CMK (cell line): ENCODE data around the gene TMEM87A.
"Not testable (repeated sequence)": the region's sequence is repeated elsewhere in the genome, so short reads cannot be mapped to it uniquely, and the experiment has no call there.

ENCODE experiments used
- DNase-seq: peaks from one replicate; pipeline ENCODE4 v3.0.0-alpha.2; 2010; ENCODE audit warnings: low read depth

TMEM87A gene, protein sequence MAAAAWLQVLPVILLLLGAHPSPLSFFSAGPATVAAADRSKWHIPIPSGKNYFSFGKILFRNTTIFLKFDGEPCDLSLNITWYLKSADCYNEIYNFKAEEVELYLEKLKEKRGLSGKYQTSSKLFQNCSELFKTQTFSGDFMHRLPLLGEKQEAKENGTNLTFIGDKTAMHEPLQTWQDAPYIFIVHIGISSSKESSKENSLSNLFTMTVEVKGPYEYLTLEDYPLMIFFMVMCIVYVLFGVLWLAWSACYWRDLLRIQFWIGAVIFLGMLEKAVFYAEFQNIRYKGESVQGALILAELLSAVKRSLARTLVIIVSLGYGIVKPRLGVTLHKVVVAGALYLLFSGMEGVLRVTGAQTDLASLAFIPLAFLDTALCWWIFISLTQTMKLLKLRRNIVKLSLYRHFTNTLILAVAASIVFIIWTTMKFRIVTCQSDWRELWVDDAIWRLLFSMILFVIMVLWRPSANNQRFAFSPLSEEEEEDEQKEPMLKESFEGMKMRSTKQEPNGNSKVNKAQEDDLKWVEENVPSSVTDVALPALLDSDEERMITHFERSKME

DNA sequence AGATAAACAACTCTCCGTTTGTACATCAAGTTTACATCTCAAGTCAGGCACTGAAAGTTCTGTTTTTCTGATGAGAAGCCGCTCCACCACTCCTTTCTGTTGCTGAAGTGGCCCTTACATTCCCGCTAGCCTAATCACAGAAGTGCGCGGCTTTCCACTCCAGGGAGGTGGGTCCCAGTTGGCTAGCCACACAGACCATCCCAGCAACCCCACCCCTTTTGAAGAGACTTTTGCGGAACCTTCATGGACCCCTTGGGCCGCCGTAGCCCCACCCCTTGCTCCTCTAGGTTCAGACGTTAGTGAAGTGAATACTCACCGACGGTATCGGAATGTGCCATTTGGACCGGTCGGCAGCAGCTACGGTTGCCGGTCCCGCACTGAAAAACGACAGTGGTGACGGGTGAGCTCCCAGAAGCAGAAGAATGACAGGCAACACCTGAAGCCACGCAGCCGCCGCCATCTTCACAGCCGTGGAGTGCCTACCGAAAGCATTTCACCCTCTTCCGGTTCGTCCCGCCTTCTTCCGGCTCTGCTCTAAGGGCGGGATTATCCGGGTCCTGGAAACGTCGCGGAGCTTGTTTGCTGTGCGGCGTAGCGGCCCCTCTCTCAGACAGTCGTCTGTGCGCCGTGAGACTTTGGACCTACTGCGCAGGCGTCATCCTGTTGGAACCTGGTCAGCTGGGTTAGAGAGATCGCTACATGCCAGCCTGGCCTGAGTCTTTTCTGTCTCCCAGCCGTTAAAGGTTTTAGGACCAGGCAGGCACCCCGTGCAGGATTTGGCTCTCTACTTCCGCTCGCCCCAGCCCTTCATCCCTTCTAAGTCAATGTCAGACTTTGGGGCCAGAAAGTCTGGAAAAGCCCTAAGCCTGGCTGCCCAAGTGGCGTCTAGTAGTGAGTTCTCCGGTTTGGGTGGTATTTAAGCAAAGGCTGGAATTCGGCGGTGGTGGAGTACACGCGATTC, at the start of gene TMEM87A, which contains the start of gene GANC:
TMEM87A (minus strand) TSS at position 495 of the 961 bp plus-strand sequence; CDS start at position 460, 35 bp downstream.
GANC (plus strand) TSS at position 263 of the 961 bp plus-strand sequence. CDS start 1,281 bp downstream, outside the sequence.
- DNase-seq = peak; percentile 95

DNA sequence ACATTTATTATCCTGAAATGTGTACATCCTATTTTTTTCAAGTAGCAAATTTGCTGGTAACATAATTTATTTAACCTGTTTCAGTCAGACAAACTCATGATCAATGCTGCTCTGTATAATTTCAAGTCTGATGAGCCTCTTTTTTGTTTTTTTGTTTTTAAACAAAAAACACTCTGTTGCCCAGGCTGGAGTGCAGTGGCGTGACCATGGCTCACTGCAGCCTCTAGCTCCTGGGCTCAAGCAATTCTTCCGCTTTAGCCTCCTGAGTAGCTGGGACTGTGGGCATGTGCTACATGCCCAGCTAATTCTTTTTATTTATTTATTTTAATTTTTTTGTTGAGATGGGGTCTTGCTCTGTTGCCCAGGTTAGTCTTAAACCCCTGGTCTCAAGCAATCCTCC, 46.0 kb upstream of the TMEM87A start:
- DNase-seq = no peak

DNA sequence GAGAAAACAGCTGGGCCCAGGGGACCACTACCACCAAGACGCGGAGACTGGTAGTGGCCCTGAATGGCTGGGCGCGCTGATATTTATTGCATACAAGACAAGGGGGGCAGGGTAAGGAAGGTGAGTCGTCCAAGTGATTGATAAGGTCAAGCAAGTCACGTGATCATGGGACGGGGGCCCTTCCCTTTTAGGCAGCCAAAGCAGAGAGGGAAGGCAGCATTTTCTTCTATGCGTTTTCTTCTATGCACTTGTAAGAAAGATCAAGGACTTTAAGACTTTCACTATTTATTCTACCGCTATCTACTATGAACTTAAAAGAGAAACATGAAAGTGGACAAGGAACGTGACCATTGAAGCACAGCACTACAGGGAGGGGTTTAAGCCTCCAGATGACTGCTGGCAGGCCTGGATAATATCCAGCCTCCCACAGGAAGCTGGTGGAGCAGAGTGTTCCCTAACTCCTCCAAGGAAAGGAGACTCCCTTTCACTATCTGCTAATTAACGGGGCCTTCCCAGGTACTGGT, 43.1 kb upstream of the TMEM87A start:
- DNase-seq = not testable (repeated sequence)

DNA sequence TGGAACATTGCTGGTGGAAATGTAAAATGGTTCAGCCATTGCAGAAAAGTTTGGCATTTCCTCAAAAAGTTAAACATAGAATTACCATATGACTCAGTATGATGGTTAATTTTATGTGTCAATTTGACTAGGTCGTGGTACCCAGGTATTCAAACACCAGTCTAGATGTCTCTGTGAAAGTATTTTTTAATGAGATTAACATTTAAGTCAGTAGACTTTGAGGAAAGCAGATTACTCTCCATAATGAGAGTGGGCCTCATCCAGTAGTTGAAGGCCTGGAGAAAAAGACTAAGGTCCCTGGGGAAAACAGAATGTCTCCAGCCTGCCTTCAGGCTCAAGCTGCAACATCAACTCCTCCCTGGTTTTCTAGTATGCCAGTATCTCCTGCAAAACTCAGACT, 42.3 kb upstream of the TMEM87A start:
- no peak for DNase-seq

DNA sequence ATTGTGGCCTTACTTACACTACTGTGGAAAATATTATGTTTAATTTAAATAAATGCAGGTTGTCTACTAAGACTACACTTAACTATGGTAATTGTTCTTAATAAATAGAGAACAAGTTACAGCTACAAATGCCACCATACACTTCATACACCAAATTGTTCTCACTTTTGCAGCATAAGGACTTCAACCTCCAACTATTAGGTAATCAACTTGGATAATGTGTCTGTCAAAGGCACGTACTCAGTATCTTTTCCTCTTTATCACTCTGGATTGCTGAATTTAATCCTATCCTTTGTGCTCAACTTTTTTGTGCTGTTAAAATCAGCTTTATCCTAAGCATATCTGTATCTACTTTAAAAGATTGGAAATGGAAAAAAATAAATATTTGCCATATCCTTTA, 41.6 kb upstream of the TMEM87A start:
- no peak for DNase-seq

DNA sequence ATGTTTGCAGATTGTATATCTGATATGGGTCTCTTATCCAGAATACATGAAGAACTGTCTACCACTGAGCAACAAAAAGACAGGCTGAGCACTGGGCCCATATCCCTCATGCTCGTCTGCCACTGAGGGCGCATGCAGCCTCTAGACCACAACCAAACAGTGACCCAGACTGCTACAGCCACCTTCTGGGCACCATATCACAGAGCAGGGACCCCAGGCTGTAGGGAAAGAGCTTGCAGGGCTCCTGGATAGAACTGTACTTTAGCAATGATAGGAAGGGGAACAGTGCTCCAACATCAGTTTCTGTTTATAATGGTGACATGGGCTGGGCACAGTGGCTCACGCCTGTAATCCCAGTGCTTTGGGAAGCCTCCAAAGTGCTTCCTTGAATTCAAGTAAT, 40.2 kb upstream of the TMEM87A start:
- DNase-seq = no peak

DNA sequence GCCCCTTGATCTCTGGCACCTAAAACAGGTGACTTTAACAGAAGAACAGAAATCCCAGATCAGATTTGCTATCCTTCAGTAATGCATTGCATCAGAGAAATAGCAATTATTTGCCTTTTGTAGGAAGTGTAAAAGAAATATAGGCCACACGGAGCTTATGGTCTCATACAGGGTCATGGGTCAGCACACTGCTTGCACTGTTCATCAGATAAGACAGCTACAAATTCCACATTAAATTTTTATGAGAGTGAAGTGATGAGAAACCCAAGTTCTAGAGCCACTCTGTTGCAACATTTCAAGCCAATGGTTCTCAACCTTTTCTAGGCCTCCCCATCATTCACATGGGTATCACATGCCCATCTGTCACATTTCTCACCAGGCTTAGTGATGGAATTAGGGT, 33.4 kb upstream of the TMEM87A start:
- no peak for DNase-seq

DNA sequence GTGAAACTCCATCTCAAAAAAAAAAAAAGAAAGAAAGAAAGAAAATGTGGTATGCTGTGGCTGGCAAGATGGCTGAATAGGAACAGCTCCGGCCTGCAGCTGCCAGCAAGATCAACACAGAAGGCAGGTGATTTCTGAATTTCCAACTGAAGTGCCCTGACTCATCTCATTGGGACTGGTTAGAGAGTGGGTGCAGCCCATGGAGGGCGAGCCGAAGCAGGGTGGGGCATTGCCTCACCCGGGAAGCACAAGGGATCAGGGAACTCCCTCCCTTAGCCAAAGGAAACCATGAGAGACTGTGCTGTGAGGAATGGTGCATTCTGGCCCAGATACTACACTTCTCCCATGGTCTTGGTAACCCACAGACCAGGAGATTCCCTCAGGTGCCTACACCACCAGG, 27.8 kb upstream of the TMEM87A start:
- DNase-seq = not testable (repeated sequence)

DNA sequence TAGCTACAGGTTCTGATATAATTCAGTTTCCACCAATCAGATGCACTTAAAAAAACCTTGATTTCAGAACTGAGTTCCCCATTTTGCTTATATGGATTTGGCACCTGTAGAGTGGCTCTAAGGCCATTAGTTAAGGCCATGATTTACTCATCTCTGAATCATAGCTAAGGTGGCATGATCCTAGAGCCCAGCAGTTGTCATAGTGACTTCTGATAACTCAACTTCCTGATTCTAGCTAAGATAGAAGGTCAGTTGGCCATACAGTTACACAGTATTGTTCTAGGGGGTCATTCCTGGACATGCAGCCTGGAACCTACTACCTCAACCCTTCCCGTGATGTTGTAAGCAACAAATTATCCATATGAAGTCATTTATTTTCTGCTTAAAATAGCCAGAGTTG, 15.9 kb upstream of the TMEM87A start:
- no peak for DNase-seq

DNA sequence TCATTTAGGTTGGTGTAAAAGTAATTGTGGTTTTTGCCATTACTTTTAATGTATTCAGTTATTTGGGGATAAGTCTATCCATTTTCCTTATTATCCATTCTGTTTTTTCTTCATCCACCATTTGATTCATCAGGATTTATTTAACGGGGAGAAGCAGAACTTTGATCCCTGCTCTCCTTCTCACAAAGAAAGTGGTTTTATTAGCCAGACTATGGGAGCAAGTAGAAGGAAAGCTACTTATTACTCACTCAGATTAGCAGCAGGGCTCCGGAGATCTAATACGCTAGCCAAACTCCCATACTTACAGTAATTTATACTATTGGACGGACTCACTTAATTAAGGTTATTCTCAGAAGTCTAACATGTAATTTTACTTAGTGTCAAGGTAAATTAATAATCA, 14.7 kb upstream of the TMEM87A start:
- no peak for DNase-seq

DNA sequence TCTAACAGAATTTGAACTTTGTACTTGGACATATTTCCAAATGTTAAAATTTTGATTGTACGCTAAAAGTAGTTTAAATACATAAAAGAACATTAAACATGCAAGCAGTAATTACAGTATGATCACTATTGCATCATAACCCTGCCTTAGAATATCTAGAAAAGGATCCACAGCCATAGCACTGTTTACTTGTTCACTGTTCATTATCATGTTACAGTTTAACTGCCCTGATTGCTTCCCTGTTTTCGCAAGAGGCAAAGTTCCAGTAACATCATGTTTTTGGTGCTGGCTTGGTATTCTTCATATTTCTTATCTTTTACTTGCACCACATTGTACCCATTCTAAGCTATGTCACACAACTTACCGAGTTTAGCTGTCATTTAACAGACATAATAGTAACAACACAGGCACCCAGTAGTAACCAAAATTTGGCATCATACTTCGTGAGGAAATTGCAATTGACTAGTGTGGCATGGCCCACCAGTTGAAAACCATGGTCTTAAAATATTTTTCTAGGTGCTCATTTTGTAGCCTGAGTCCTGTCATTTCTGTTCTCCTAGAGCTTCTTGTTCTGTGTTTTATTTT, 13.3 kb upstream of the TMEM87A start:
- DNase-seq = no peak

DNA sequence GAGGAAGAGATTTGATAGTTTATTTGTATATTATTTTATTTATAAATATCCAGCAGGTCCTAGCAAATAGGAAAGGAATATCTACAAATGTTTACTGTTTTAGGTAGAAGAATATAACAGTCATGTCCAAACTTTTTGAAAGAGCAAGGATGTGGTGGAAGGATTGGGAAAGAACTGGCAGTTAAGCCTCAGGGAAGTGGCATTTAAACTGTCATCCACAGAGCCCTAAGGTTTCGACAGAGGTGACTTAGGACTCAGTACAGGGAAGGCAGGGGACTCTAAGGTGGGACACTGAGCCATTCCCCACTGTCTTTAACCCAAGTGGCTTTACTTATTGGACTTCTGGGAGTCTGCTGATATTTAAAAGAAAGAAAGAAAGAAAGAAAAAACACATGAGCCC, 11.8 kb upstream of the TMEM87A start:
- no peak for DNase-seq

DNA sequence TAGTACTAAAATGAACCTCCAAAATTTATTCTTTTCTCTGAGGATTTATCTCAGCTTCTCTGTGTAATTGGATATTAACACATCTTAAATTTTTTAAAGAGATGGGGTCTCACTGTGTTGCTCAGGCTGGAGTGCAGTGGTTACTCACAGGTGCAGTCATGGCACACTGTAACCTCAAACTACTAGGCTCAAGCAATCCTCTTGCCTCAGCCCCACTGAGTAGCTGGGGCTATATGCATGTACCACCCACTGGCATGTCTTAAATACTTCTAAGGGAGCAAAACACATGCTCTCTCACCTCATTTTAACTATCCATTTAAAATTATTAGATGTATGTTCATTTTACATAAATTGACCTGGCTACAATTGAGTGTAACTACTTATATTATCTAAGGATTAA, 11.3 kb upstream of the TMEM87A start:
- DNase-seq = no peak

DNA sequence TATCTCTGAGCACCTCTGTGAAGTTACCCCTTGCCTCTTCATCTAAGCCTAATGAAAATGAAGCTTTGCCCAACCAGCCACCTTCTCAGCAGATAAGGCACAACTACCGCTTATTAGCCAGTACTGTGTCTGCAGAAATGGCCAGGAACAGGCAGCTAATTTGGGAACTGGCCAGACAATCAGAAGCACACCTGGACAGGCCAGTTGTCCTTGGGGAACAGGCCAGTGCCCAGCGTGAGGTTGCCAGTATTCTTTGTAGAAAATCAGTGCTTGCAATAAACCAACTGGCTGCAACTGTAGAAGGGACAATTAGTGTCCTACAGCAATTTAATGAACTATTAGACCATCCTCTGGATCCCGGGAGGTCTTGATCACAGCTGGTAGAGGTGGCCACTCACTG, 10.4 kb upstream of the TMEM87A start:
- DNase-seq = no peak

DNA sequence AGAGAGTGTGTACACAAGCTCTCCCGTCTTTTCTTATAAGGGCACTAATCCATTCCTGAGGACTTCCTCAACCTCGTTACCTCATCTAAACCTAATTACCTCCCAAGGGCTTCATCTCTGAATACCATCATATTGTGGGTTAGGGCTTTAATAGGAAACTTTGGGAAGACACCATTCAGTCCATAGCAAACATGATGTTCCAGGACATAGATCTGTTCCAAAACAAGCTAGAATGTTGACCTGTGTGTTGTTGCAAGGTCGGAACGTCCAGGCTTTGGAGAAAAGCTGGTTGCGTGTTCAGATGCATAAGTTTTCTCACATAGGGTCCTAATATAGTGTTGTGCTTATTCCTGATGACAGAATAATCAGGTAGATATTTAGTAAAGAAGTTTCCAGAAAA, 9.7 kb upstream of the TMEM87A start:
- DNase-seq = no peak

DNA sequence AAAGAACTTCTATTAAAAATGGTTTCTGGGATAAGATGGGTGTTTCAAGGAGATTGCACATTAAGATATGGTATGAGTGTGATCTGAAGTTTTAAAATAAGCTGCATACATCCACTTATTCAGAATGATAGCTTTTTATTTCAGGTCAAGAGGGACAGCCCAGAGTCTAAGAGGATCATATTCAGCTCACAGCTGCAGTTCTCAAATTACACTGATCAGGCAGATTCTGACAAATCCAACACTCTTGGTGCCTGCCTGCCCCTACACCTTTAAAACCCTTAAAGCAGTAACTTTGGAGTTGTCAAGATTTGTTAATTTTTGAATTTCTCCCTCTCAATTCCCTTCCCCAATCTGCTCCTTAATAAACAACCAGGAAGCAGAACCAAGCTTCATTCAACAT, 9.1 kb upstream of the TMEM87A start:
- DNase-seq = no peak

DNA sequence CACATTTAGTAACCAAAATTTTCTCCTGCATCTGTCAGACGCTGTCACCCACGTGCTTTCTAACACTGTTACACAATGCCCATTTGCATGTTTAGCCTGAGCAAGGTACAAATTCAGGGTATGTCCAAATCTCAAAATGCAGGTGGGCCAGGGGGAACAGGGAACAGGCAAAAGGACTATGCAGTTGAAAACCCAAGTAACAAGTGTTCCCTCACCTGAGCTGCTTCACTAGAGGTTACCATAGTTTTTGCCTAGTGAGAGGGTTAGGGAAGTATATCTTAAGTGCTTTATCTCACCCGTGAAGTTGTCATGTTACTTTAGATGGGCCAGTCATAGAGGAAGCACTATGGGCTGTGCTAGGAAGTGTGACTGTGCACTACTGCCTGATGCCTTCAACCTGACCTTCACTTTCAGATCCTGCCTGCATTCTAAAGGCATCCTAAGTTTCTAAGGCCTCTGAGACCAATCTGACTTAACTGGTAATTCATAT, 6.0 kb upstream of the TMEM87A start:
- no peak for DNase-seq

DNA sequence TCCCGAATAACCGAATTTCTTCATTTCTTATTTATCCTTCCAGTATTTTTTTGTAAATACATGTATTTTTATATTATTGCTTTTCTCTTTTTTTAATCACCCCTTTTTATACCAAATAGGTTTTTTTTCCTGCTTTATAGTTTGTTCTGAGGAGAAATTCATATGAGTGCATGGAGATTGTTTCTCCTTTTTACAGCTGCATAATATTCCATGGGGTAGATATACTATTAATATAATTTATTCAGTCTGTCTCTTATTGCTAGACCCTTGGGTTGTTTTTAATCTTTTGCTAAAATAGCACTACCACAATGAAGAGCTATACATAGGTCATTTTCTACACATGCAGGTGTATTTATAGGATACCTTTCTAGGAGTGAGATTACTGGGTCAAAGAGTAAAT, 3.5 kb upstream of the TMEM87A start:
- no peak for DNase-seq

DNA sequence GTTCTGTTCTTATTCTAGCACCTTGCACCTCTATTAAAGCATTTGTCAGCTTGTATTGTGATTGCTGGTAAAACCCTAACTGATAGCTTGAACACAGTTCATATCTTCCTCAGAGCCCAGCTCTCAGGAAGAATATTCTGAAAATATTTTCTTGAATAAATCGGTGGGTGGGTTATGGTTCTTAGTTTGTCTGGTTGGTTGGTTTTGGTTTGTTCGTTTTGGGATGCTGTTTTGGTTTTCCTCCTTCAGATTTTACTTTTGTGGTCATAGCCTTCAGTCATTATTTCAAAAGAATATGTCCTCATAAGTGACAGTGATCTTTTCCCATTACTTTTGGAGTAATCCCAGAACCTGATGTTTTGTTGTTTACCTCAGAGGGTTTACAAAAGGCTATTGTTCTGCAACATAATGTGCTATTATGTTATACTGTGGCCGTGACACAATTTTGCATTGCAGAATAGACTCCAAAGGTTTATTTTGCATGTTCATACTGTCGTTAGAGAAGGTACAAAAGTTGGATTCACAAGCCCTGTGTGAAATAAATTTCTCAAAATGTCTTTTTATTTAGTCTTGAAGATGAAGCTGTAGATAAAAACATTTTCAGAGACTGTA, 2.7 kb upstream of the TMEM87A start:
- DNase-seq = no peak

DNA sequence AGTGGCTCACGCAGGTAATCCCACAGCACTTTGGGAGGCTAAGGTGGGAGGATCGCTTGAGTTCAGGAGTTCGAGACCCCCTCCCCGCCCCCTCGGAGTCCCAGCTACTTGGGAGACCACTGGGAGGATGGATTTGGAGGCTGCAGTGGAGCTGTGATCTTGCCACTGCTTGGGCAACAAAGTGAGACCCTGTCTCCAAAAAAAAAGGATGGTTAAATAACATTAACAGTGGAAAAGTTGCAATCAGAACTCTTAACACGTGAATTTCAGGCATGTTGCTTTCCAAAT, 1.4 kb upstream of the TMEM87A start:
- no peak for DNase-seq

DNA sequence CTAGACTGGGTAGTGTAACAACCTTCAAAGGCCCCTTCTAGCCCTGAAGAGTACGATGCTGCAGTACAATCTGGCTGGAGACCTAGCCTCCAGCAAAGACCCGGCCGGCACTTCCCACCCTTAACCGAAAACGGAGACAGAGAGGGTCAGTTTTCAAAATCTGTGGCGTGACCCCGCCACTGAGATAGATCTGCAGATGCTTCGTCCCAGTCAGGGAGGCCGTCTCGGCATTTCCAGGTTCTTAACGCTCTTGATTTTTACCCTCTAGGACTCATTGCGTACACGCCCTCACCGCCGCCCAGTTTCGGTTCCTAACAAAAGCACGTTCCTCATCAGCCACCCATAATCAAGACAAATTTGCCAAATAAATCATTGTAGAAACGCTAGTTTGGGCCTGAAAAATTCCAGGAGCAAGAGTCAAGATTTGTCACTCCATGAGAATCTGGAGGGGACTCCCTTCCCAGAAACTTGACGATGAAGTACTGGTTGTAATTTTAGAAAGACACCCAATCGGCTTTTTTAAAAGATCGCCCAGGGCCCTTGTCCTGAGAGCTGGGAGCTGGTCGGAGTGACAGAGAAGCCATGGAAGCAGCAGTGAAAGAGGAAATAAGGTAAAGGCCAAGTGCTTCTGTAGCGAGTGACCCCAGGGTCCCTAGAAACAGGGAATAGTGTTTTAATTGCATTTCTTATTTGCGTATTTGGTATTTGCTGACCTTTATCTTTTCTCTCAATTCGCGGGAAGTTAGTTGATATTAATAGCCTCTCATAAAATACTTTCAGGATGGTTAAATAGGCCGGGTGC, 868 bp upstream of the TMEM87A start:
- DNase-seq = no peak
